ENCODE data around the gene ZBTB4.

DNA sequence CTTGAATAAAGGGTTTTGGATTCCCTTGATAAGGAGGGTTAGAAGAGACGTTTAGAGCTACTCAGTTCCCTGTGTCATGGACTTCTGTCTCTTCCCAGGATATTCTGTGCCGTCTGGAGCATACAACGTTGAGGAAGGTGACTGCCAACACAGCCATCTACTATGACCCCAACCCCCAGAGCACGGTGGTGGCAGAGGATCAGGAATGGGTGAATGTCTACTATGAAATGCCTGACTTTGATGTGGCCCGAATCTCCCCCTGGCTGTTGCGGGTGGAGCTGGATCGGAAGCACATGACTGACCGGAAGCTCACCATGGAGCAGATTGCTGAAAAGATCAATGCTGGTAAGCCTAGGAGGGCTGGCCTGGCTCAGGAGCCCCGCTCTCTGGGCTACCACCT is 29.4 kb upstream of the ZBTB4 start:
- TF ChIP-seq EZH2phosphoT487 (IDR thresholded peaks at IDR 0.05; ENCODE audit: low read depth), result no peak
- TF ChIP-seq, protein P1, sequence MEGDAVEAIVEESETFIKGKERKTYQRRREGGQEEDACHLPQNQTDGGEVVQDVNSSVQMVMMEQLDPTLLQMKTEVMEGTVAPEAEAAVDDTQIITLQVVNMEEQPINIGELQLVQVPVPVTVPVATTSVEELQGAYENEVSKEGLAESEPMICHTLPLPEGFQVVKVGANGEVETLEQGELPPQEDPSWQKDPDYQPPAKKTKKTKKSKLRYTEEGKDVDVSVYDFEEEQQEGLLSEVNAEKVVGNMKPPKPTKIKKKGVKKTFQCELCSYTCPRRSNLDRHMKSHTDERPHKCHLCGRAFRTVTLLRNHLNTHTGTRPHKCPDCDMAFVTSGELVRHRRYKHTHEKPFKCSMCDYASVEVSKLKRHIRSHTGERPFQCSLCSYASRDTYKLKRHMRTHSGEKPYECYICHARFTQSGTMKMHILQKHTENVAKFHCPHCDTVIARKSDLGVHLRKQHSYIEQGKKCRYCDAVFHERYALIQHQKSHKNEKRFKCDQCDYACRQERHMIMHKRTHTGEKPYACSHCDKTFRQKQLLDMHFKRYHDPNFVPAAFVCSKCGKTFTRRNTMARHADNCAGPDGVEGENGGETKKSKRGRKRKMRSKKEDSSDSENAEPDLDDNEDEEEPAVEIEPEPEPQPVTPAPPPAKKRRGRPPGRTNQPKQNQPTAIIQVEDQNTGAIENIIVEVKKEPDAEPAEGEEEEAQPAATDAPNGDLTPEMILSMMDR (IDR thresholded peaks at IDR 0.05; ENCODE audit: low read depth, low read length), result no peak
